ENCODE data around the gene ARHGEF12. TPM values are rescaled to one million over a fixed set of nuclear protein-coding genes. Genes with fewer than 3 reads are reported as not detected.

Gene ARHGEF12
- total RNA-seq, 1 donor from 2014 or later: 83.1 TPM

DNA sequence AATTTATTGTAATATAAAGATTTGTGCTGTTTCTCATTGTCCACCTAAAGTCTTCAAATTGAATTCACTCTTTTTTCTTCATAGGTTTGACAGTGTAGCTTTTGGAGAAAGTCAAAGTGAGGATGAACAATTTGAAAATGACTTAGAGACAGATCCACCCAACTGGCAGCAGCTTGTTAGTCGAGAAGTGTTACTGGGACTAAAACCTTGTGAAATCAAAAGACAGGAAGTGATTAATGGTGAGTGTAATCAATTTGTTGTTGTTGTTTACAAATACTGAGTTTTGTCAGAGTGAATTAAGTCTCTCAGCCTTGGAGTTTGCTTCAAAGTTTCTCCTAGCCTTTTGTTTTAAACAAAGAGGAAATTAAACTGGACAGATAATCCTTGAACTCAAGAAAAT, 121.8 kb downstream of the ARHGEF12 start:
- no peak overlapping the region for H3K27ac ChIP-seq (ENCODE audit: low read depth, low read length)
- H3K4me3 ChIP-seq (ENCODE audit: insufficient read depth, low read depth, low read length): no peak overlapping the region
- H3K4me1 ChIP-seq (ENCODE audit: insufficient read depth, low read length): no peaks in the 10 kb centered on the region
- no peak overlapping the region for H3K4me2 ChIP-seq (ENCODE audit: low read length)
- Mint-ChIP-seq H3K4me1 (ENCODE audit: low read depth, unreplicated experiment) (no peaks in the 10 kb centered on the region), H3K27me3 (ENCODE audit: low read depth, unreplicated experiment) (no peaks in the 10 kb centered on the region), H3K9me3 (ENCODE audit: unreplicated experiment) (no peaks in the 10 kb centered on the region), H3K27ac (ENCODE audit: unreplicated experiment) (no peak overlapping the region), H3K4me3 (ENCODE audit: unreplicated experiment) (no peak overlapping the region), H3K36me3 (ENCODE audit: low read depth, unreplicated experiment) (peaks cover 30% of the 10 kb centered on the region)
- H3K9ac ChIP-seq (ENCODE audit: low read length): no peak overlapping the region
- H3K36me3 ChIP-seq (ENCODE audit: insufficient read depth, low read length): peaks cover 63% of the 10 kb centered on the region
- FAIRE-seq (peak; percentile 13), DNase-seq (ENCODE audit: low read depth) (no peak)
- H4K20me1 ChIP-seq (ENCODE audit: insufficient read depth, low read length): no peaks in the 10 kb centered on the region
- no peak for TF ChIP-seq EZH2 (IDR thresholded peaks at IDR 0.05; ENCODE audit: insufficient read depth, low read length)
- TF ChIP-seq, protein P1, sequence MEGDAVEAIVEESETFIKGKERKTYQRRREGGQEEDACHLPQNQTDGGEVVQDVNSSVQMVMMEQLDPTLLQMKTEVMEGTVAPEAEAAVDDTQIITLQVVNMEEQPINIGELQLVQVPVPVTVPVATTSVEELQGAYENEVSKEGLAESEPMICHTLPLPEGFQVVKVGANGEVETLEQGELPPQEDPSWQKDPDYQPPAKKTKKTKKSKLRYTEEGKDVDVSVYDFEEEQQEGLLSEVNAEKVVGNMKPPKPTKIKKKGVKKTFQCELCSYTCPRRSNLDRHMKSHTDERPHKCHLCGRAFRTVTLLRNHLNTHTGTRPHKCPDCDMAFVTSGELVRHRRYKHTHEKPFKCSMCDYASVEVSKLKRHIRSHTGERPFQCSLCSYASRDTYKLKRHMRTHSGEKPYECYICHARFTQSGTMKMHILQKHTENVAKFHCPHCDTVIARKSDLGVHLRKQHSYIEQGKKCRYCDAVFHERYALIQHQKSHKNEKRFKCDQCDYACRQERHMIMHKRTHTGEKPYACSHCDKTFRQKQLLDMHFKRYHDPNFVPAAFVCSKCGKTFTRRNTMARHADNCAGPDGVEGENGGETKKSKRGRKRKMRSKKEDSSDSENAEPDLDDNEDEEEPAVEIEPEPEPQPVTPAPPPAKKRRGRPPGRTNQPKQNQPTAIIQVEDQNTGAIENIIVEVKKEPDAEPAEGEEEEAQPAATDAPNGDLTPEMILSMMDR (IDR thresholded peaks at IDR 0.05; ENCODE audit: insufficient read depth, low read depth, low read length): no peak
- H3K27me3 ChIP-seq (ENCODE audit: insufficient read depth, low read length): no peaks in the 10 kb centered on the region
- H2AFZ ChIP-seq (ENCODE audit: low read depth, low read length): no peak overlapping the region
- no peaks in the 10 kb centered on the region for H3K79me2 ChIP-seq (ENCODE audit: insufficient read depth, low read length)
- H3K9me3 ChIP-seq (ENCODE audit: insufficient read depth, low read depth, low read length): no peaks in the 10 kb centered on the region

DNA sequence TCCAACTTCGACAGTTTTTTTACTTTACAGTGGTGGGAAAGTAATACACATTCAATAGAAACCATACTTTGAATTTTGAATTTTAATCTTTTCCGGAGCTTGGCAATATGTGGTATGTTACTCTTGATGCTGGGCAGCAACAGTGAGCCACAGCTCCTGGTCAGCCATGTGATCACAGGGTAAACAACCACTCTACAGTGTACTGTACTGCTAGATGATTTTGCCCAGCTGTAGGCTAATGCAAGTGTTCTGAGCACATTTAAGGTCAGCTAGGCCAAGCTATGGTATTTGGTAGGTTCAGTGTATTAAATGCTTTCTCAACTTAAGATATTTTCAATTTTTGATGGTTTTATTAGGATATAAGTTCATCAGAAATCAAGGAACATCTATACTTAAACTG, 126.6 kb downstream of the ARHGEF12 start:
- Histone ChIP-seq H3K27ac (ENCODE audit: low read depth, low read length) (no peak overlapping the region), H2AFZ (ENCODE audit: low read depth, low read length) (no peak overlapping the region), H3K4me3 (ENCODE audit: insufficient read depth, low read depth, low read length) (no peak overlapping the region), H3K9ac (ENCODE audit: low read length) (no peak overlapping the region), H3K4me1 (ENCODE audit: insufficient read depth, low read length) (no peaks in the 10 kb centered on the region), H3K79me2 (ENCODE audit: insufficient read depth, low read length) (no peaks in the 10 kb centered on the region), H3K4me2 (ENCODE audit: low read length) (no peak overlapping the region), H3K27me3 (ENCODE audit: insufficient read depth, low read length) (no peaks in the 10 kb centered on the region), H4K20me1 (ENCODE audit: insufficient read depth, low read length) (no peaks in the 10 kb centered on the region), H3K9me3 (ENCODE audit: insufficient read depth, low read depth, low read length) (no peaks in the 10 kb centered on the region), H3K36me3 (ENCODE audit: insufficient read depth, low read length) (peaks cover 52% of the 10 kb centered on the region)
- Mint-ChIP-seq H3K9me3 (ENCODE audit: unreplicated experiment) (no peaks in the 10 kb centered on the region), H3K36me3 (ENCODE audit: low read depth, unreplicated experiment) (peaks cover 25% of the 10 kb centered on the region), H3K27me3 (ENCODE audit: low read depth, unreplicated experiment) (no peaks in the 10 kb centered on the region), H3K27ac (ENCODE audit: unreplicated experiment) (no peak overlapping the region), H3K4me3 (ENCODE audit: unreplicated experiment) (no peak overlapping the region), H3K4me1 (ENCODE audit: low read depth, unreplicated experiment) (no peaks in the 10 kb centered on the region)
- FAIRE-seq: no peak
- no peak for TF ChIP-seq EZH2 (IDR thresholded peaks at IDR 0.05; ENCODE audit: insufficient read depth, low read length)
- TF ChIP-seq, protein P1 (IDR thresholded peaks at IDR 0.05; ENCODE audit: insufficient read depth, low read depth, low read length): no peak
- DNase-seq (ENCODE audit: low read depth): no peak

DNA sequence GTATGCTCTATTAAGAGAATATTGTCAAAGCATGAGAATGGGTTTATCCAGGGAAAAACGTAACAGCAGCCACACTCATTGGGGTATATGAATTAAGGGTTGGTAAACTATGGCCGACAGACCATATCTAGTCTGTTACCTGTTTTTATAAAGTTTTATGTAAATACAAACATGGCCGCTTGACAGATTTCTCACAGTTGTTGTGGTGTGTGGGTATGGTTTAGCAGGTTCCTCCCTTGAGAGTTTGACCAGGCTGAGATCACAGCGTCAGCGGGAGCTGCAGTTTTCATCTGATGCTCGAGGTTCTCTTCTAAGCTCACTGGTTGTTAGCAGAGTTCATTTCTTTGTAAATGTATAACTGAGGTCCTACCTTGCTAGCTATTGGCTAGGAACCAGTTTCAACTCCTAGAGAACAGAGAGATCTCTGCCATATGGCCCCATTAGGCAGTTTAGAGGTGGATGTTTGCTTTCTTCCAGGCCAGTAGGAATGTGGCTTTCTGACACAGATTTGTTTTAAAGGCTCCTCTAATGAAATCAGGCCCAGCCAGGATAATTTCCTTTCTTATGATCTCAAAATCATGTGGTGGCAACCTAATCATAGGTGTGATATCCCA, 129.8 kb downstream of the ARHGEF12 start:
- DNase-seq (ENCODE audit: low read depth) (no peak), FAIRE-seq (no peak)
- Mint-ChIP-seq H3K9me3 (ENCODE audit: unreplicated experiment) (no peaks in the 10 kb centered on the region), H3K27ac (ENCODE audit: unreplicated experiment) (no peak overlapping the region), H3K4me3 (ENCODE audit: unreplicated experiment) (no peak overlapping the region), H3K36me3 (ENCODE audit: low read depth, unreplicated experiment) (peaks cover 21% of the 10 kb centered on the region), H3K27me3 (ENCODE audit: low read depth, unreplicated experiment) (no peaks in the 10 kb centered on the region), H3K4me1 (ENCODE audit: low read depth, unreplicated experiment) (peaks cover 6% of the 10 kb centered on the region)
- H4K20me1 ChIP-seq (ENCODE audit: insufficient read depth, low read length): no peaks in the 10 kb centered on the region
- H3K27me3 ChIP-seq (ENCODE audit: insufficient read depth, low read length): no peaks in the 10 kb centered on the region
- no peak for TF ChIP-seq EZH2 (IDR thresholded peaks at IDR 0.05; ENCODE audit: insufficient read depth, low read length)
- TF ChIP-seq, protein P1 (IDR thresholded peaks at IDR 0.05; ENCODE audit: insufficient read depth, low read depth, low read length): no peak
- no peak overlapping the region for H3K9ac ChIP-seq (ENCODE audit: low read length)
- H3K4me3 ChIP-seq (ENCODE audit: insufficient read depth, low read depth, low read length): no peak overlapping the region
- peaks cover 44% of the 10 kb centered on the region for H3K36me3 ChIP-seq (ENCODE audit: insufficient read depth, low read length)
- peaks cover 5% of the 10 kb centered on the region for H3K4me1 ChIP-seq (ENCODE audit: insufficient read depth, low read length)
- H2AFZ ChIP-seq (ENCODE audit: low read depth, low read length): no peak overlapping the region
- no peaks in the 10 kb centered on the region for H3K9me3 ChIP-seq (ENCODE audit: insufficient read depth, low read depth, low read length)
- no peak overlapping the region for H3K4me2 ChIP-seq (ENCODE audit: low read length)
- H3K27ac ChIP-seq (ENCODE audit: low read depth, low read length): no peak overlapping the region
- no peaks in the 10 kb centered on the region for H3K79me2 ChIP-seq (ENCODE audit: insufficient read depth, low read length)
